Endodermal cell (in vitro differentiated cells): ENCODE measurements around the gene RNF126. TPM values are rescaled to one million over a fixed set of nuclear protein-coding genes. Genes with fewer than 3 reads are reported as not detected.

Experiments
- DNase-seq: peaks from one replicate; pipeline ENCODE4 v3.0.0-alpha.2; 2017
- H3K27ac ChIP-seq: 2 replicates; pipeline ENCODE4 v1.5.1; 2013; ENCODE audit warnings: mild to moderate bottlenecking, low read depth, low read length, moderate library complexity
- H3K27me3 ChIP-seq: 2 replicates; pipeline ENCODE4 v1.6.1; 2013; ENCODE audit warnings: mild to moderate bottlenecking, low read length, moderate library complexity; ENCODE audit not compliant: insufficient read depth, control insufficient read depth, poor library complexity, severe bottlenecking
- H3K36me3 ChIP-seq: 2 replicates; pipeline ENCODE4 v1.7.0; 2013; ENCODE audit warnings: mild to moderate bottlenecking, low read length, moderate library complexity; ENCODE audit not compliant: control insufficient read depth, insufficient read depth
- H3K4me1 ChIP-seq: one replicate; pipeline ENCODE4 v1.7.0; 2013; ENCODE audit warnings: low read length; ENCODE audit not compliant: control insufficient read depth, insufficient read depth
- H3K4me3 ChIP-seq: 2 replicates; pipeline ENCODE4 v1.5.1; 2013; ENCODE audit warnings: mild to moderate bottlenecking, low read length, moderate library complexity
- H3K9ac ChIP-seq: 2 replicates; pipeline ENCODE4 v1.6.1; 2013; ENCODE audit warnings: mild to moderate bottlenecking, low read length, moderate library complexity; ENCODE audit not compliant: poor library complexity, severe bottlenecking; ENCODE audit errors: extremely low read depth
- H3K9me3 ChIP-seq: 2 replicates; pipeline ENCODE4 v1.6.1; 2013; ENCODE audit warnings: mild to moderate bottlenecking, low read length, moderate library complexity; ENCODE audit not compliant: control insufficient read depth
- H3K27ac Mint-ChIP-seq: 2 replicates; pipeline ENCODE4 v1.8.0; 2020; ENCODE audit warnings: mixed read lengths
- H3K27me3 Mint-ChIP-seq: 2 replicates; pipeline ENCODE4 v1.8.0; 2021; ENCODE audit warnings: mild to moderate bottlenecking, mixed read lengths; ENCODE audit not compliant: insufficient read depth
- H3K36me3 Mint-ChIP-seq: 2 replicates; pipeline ENCODE4 v1.8.0; 2020; ENCODE audit warnings: low read depth, mixed read lengths
- H3K4me1 Mint-ChIP-seq: 2 replicates; pipeline ENCODE4 v1.8.0; 2020; ENCODE audit warnings: mixed read lengths
- H3K4me3 Mint-ChIP-seq: 2 replicates; pipeline ENCODE4 v1.8.0; 2020; ENCODE audit warnings: mild to moderate bottlenecking, moderate library complexity, mixed read lengths
- H3K9me3 Mint-ChIP-seq: 2 replicates; pipeline ENCODE4 v1.8.0; 2020; ENCODE audit warnings: mild to moderate bottlenecking, mixed read lengths
- WGBS, 2 experiments: methylation state at CpG; one replicate each; pipeline versions ENCODE4 v1.1.5 to v1.1.7; 2013; ENCODE audit warnings: missing lambda C conversion rate in 2 of 2, mixed read lengths in 1 of 2; ENCODE audit not compliant: insufficient coverage in 1 of 2, insufficient read length in 1 of 2; 5-methylcytosine and 5-hydroxymethylcytosine counted together
- total RNA-seq, 2 donors: library from RNA; stranded (reverse); fragmentation: NEBNext Ultra II Directional in 1 of 2; extraction: Animal tissue kit (Norgen Biotek cat#: 25700) in 1 of 2; gene quantifications; 2 replicates in 1 of 2; 3 replicates in 1 of 2; pipeline ENCODE4 v1.2.1, GENCODE V29; 2021
- TF ChIP-seq, protein P1 (sequence below): fragments of 200-600 bp; sonication (generic); conservative IDR thresholded peaks from 2 replicates; pipeline ENCODE4 v1.5.0; 2021; ENCODE audit warnings: antibody characterized with exemption, mild to moderate bottlenecking

The RNF126 gene
- total RNA-seq, 2 donors from 2014 or later: 49.1 to 66.4 TPM

- H3K4me1 Mint-ChIP-seq: no peaks in the 10 kb centered on the region
- H3K36me3 ChIP-seq: peaks cover 8% of the 10 kb centered on the region
- TF ChIP-seq, protein P1, sequence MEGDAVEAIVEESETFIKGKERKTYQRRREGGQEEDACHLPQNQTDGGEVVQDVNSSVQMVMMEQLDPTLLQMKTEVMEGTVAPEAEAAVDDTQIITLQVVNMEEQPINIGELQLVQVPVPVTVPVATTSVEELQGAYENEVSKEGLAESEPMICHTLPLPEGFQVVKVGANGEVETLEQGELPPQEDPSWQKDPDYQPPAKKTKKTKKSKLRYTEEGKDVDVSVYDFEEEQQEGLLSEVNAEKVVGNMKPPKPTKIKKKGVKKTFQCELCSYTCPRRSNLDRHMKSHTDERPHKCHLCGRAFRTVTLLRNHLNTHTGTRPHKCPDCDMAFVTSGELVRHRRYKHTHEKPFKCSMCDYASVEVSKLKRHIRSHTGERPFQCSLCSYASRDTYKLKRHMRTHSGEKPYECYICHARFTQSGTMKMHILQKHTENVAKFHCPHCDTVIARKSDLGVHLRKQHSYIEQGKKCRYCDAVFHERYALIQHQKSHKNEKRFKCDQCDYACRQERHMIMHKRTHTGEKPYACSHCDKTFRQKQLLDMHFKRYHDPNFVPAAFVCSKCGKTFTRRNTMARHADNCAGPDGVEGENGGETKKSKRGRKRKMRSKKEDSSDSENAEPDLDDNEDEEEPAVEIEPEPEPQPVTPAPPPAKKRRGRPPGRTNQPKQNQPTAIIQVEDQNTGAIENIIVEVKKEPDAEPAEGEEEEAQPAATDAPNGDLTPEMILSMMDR: no peak
- H3K27me3 ChIP-seq: no peaks in the 10 kb centered on the region
- no peaks in the 10 kb centered on the region for H3K27me3 Mint-ChIP-seq
- no peak overlapping the region for H3K4me3 ChIP-seq
- H3K9me3 ChIP-seq: no peaks in the 10 kb centered on the region
- DNase-seq: no peak
- no peak overlapping the region for H3K4me3 Mint-ChIP-seq
- H3K4me1 ChIP-seq: no peaks in the 10 kb centered on the region
- H3K36me3 Mint-ChIP-seq: peaks cover 12% of the 10 kb centered on the region
- no peak overlapping the region for H3K27ac ChIP-seq
- 95 to 98% methylated on average over 16 to 29 of the region's 29 CpGs for WGBS, 2 experiments
- H3K9ac ChIP-seq: no peak overlapping the region
- no peaks in the 10 kb centered on the region for H3K9me3 Mint-ChIP-seq
- no peak overlapping the region for H3K27ac Mint-ChIP-seq
Measured at GRCh38 chr19:648305-648704, 14.7 kb downstream of the RNF126 start.

GRCh38 chr19:647566-648284, 15.3 kb downstream of the RNF126 start:
- H3K4me1 Mint-ChIP-seq: no peaks in the 10 kb centered on the region
- H3K9ac ChIP-seq: no peak overlapping the region
- H3K4me3 ChIP-seq: no peak overlapping the region
- WGBS, 2 experiments: 95 to 98% methylated on average over 46 to 49 of the region's 52 CpGs
- no peak overlapping the region for H3K27ac ChIP-seq
- peaks cover 5% of the 10 kb centered on the region for H3K36me3 ChIP-seq
- H3K27me3 ChIP-seq: no peaks in the 10 kb centered on the region
- H3K36me3 Mint-ChIP-seq: peaks cover 12% of the 10 kb centered on the region
- TF ChIP-seq, protein P1: no peak
- H3K4me3 Mint-ChIP-seq: no peak overlapping the region
- H3K9me3 ChIP-seq: no peaks in the 10 kb centered on the region
- H3K4me1 ChIP-seq: no peaks in the 10 kb centered on the region
- no peaks in the 10 kb centered on the region for H3K9me3 Mint-ChIP-seq
- no peaks in the 10 kb centered on the region for H3K27me3 Mint-ChIP-seq
- DNase-seq: no peak
- no peak overlapping the region for H3K27ac Mint-ChIP-seq

DNA sequence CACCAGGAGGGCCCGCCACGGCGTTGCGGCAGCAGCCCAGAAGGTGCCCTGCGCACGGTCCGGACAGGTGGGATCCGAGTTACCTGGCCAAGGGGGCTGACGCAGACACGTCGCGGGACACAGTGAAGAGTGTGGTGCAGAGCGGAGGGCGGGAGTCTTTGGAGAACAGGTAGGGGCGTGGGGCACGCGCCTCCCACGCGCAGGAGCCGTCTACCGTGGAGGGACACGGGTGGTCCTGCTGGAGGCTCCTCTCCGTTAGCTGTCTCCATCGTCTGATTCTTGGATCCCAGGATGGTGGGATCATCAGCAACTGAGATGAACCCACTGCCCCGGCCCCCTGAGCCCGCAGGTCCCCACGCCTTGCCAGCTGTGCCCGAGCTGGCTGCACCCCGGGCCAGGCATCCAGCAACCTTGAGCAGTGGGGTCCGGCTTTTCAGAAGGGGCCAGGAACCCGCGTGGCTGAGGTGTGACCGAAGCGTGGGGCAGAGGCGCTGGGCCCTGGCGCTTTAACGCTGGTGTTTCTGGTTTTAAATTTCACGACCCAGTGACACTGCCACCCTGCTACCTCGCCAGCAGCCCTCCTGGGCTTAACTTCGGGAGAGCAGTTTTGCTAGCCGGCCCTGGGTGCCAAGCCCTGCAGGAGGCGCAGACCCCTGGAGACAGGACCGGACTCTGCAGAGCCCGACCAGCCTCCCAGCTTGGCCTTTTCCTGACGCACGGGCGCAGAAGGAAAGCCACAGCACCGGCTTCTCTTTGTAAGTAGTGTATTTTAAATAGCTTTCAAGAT, 16.0 kb downstream of the RNF126 start:
- Histone ChIP-seq H3K9ac (no peak overlapping the region), H3K4me1 (no peaks in the 10 kb centered on the region), H3K4me3 (no peak overlapping the region), H3K27me3 (no peaks in the 10 kb centered on the region), H3K9me3 (no peaks in the 10 kb centered on the region), H3K27ac (no peak overlapping the region), H3K36me3 (no peaks in the 10 kb centered on the region)
- H3K4me3 Mint-ChIP-seq: no peak overlapping the region
- H3K4me1 Mint-ChIP-seq: no peaks in the 10 kb centered on the region
- H3K9me3 Mint-ChIP-seq: no peaks in the 10 kb centered on the region
- peaks cover 12% of the 10 kb centered on the region for H3K36me3 Mint-ChIP-seq
- TF ChIP-seq, protein P1: no peak
- DNase-seq: no peak
- no peak overlapping the region for H3K27ac Mint-ChIP-seq
- 95 to 97% methylated on average over 25 to 47 of the region's 48 CpGs for WGBS, 2 experiments
- no peaks in the 10 kb centered on the region for H3K27me3 Mint-ChIP-seq
